ENCODE results near the gene POLG2.

GRCh38 chr17:64505340-64506200 is 8.7 kb upstream of the POLG2 start:
- TF ChIP-seq CTCF (IDR thresholded peaks at IDR 0.05) (no peak), POLR2A (IDR thresholded peaks at IDR 0.05) (peak in 1 of 2 donors; percentile 55)
